B cell (primary cell): Measurements from ENCODE around the gene ABCC1.

ENCODE experiments used
- EZH2 ChIP-seq: IDR thresholded peaks from 2 replicates; pipeline ENCODE4 v1.6.1; 2012; ENCODE audit warnings: borderline replicate concordance, low read depth, mild to moderate bottlenecking, moderate library complexity, low read length; ENCODE audit not compliant: insufficient read depth, poor library complexity, severe bottlenecking
- TF ChIP-seq, protein P1 (sequence below): fragments of 200-600 bp; IDR thresholded peaks from one replicate; pipeline ENCODE4 v1.8.0; 2022; ENCODE audit warnings: antibody characterized with exemption, mild to moderate bottlenecking

DNA sequence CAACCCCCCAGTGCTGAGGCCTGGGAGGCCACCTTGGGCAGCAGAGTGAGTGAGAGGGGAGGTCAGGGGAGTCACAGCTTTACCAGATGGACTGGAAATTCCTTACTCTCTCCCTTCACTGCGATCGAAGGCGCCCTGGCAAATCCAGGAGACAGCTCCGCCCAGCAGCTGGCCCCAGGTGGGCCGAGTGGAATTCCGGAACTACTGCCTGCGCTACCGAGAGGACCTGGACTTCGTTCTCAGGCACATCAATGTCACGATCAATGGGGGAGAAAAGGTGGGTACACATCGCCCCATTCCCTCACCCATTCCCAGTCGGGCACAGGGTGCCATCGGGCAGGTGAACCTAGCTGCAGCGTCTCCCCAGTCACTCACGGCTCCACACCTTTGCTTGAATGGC lies 182.2 kb downstream of the ABCC1 start:
- no peak for TF ChIP-seq EZH2
- TF ChIP-seq, protein P1, sequence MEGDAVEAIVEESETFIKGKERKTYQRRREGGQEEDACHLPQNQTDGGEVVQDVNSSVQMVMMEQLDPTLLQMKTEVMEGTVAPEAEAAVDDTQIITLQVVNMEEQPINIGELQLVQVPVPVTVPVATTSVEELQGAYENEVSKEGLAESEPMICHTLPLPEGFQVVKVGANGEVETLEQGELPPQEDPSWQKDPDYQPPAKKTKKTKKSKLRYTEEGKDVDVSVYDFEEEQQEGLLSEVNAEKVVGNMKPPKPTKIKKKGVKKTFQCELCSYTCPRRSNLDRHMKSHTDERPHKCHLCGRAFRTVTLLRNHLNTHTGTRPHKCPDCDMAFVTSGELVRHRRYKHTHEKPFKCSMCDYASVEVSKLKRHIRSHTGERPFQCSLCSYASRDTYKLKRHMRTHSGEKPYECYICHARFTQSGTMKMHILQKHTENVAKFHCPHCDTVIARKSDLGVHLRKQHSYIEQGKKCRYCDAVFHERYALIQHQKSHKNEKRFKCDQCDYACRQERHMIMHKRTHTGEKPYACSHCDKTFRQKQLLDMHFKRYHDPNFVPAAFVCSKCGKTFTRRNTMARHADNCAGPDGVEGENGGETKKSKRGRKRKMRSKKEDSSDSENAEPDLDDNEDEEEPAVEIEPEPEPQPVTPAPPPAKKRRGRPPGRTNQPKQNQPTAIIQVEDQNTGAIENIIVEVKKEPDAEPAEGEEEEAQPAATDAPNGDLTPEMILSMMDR = no peak
